ENCODE results near the gene ENTHD1. TPM values are rescaled to one million over a fixed set of nuclear protein-coding genes. Genes with fewer than 3 reads are reported as not detected.

The ENTHD1 gene
- total and polyA plus RNA-seq, 2 of the 8 experiments (the other 6 are each of a cell fraction or from before 2014, with no cell fraction given), result not detected

DNA sequence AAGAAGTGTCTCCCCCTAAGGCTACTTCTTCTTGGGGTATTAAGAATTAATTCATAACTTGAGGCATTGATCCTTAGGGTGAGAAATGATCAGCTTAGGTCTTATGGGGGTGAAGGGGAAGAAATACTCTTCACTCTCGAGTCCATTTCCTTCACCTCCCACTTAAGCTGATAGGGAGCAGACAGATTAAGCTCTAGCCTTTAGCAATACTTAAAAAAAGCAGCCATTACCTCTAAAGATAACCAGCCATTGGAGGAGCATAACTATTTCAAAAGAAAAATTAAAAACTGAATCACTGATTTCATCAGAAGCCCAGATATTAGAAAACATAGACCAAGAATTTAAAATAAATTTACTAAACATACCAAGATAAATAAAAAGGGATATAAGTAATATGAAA, 60.5 kb downstream of the ENTHD1 start (continued):
- TF ChIP-seq ZNF274 (IDR thresholded peaks at IDR 0.05; ENCODE audit: borderline replicate concordance, extremely low read depth, low read length) (no peak), MAFK (IDR thresholded peaks at IDR 0.05; ENCODE audit: low read depth, low read length) (no peak), GABPA (IDR thresholded peaks at IDR 0.05; ENCODE audit: borderline replicate concordance, insufficient read depth, low read length) (no peak), JUND (IDR thresholded peaks at IDR 0.05; ENCODE audit: low read length) (no peak), RXRA (IDR thresholded peaks at IDR 0.05; ENCODE audit: insufficient read depth, low read depth, low read length) (no peak), FOSL1 (IDR thresholded peaks at IDR 0.05; ENCODE audit: insufficient read depth, low read depth, low read length) (no peak), GTF2F1 (IDR thresholded peaks at IDR 0.05; ENCODE audit: borderline replicate concordance, low read depth, low read length) (no peak), SAP30 (IDR thresholded peaks at IDR 0.05; ENCODE audit: insufficient read depth, insufficient replicate concordance, low read length) (no peak), EGR1 (IDR thresholded peaks at IDR 0.05; ENCODE audit: borderline replicate concordance, low read depth, low read length) (no peak)

All from H1 (cell line).